AG04450 (cell line): ENCODE results near the gene COBLL1. TPM values are rescaled to one million over a fixed set of nuclear protein-coding genes. Genes with fewer than 3 reads are reported as not detected.

Experiments
- CTCF ChIA-PET: fragments of 300-600, 350-600 bp; formaldehyde crosslinking; extraction: SDS; loops from one replicate; lab custom pipeline; 2022; ENCODE audit warnings: antibody characterized with exemption, inconsistent platforms; lab: Charles Lee
- POLR2A ChIA-PET: fragments of 350-600 bp; formaldehyde crosslinking; extraction: SDS; loops from one replicate; lab custom pipeline; 2021; ENCODE audit warnings: antibody characterized with exemption, inconsistent platforms; lab: Yijun Ruan, JAX
- DNase-seq: peaks from one replicate; pipeline ENCODE4 v3.0.0-alpha.2; 2011; ENCODE audit warnings: low read depth, low spot score
- H3K27ac ChIP-seq: one replicate; pipeline ENCODE4 v1.5.1; 2012; ENCODE audit warnings: low read depth, low read length, control low read depth
- H3K27me3 ChIP-seq: one replicate; pipeline ENCODE4 v1.6.0; 2012; ENCODE audit warnings: low read length; ENCODE audit not compliant: control insufficient read depth, insufficient read depth
- H3K4me3 ChIP-seq: 2 replicates; pipeline ENCODE4 v1.5.1; 2011; ENCODE audit warnings: mild to moderate bottlenecking, low read depth, low read length, control low read depth
- H3K9me3 ChIP-seq: 2 replicates; pipeline ENCODE4 v1.5.1; 2012; ENCODE audit warnings: low read length; ENCODE audit not compliant: control insufficient read depth, insufficient read depth
- polyA plus RNA-seq: library from polyadenylated mRNA; depleted of rRNA; stranded (reverse); fragments of >200 nt; gene quantifications from 2 replicates; pipeline ENCODE4 v1.2.3, GENCODE V29; 2011
- TF ChIP-seq, protein P1 (sequence below): IDR thresholded peaks from 2 replicates; pipeline ENCODE4 v1.5.1; 2011; ENCODE audit warnings: low read depth, low read length, control low read depth, inconsistent platforms

COBLL1 gene
- polyA plus RNA-seq, 1 experiment, result 0.79 TPM

DNA sequence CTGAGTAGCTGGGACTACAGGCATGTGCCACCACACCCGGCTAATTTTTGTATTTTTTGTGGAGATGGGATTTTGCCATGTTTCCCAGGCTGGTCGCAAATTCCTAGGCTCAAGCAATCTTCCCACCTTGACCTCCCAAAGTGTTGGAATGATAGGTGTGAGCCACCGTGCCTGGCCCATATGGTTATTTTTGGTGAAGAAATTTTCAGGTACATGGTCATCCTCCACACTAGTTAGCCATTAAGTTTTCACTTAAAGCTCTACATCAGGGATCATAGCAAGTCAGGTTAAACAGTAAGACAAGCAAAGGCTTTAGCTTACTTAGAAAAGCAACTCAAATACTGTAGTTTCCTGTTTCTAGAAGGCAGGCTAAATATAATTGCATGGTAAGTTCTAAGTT is 116.1 kb downstream of the COBLL1 start:
- H3K27me3 ChIP-seq, result no peaks in the 10 kb centered on the region
- ChIA-PET POLR2A (no interaction called here), CTCF (interaction anchor here (0.6 kb wide), 1 partner anchor 478 kb away, joined by 3 read pairs; the partner anchor contains the start of gene SCN3A)
- DNase-seq, result no peak
- TF ChIP-seq, protein P1, sequence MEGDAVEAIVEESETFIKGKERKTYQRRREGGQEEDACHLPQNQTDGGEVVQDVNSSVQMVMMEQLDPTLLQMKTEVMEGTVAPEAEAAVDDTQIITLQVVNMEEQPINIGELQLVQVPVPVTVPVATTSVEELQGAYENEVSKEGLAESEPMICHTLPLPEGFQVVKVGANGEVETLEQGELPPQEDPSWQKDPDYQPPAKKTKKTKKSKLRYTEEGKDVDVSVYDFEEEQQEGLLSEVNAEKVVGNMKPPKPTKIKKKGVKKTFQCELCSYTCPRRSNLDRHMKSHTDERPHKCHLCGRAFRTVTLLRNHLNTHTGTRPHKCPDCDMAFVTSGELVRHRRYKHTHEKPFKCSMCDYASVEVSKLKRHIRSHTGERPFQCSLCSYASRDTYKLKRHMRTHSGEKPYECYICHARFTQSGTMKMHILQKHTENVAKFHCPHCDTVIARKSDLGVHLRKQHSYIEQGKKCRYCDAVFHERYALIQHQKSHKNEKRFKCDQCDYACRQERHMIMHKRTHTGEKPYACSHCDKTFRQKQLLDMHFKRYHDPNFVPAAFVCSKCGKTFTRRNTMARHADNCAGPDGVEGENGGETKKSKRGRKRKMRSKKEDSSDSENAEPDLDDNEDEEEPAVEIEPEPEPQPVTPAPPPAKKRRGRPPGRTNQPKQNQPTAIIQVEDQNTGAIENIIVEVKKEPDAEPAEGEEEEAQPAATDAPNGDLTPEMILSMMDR, result no peak
- no peak overlapping the region for H3K27ac ChIP-seq
- H3K4me3 ChIP-seq, result no peak overlapping the region
- H3K9me3 ChIP-seq, result no peaks in the 10 kb centered on the region

DNA sequence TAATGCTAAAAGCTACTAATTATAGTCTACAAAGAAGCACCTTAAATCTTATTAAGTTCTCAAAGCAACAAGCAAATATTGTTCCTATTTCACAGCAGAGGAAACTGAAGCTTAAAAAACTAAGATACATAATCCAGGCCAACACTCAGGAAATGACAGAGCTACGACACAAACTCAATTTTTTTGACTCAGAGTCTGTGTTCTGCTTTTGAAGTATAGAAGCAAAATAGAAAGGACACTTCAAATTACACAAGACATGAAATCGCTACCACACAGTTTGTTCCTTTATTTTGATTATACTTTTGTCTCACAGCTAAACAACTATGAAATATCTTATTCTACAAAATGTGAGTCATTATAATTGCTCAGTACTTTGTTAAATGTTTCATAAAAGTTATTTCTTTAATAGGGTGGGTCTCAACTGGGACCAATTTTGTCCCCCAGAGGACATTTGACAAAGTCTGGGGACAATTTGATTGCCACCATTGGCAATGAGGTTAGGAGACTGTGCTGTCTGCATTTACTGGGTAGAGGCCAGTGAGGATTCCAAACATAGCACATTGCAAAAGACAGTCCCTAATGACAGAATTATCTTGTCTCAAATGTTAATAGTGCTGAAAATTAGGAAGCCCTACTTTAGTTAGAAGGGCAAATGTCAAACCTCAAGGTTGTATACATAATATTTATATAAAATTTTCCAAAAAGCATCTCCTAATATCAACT is 118.8 kb downstream of the COBLL1 start:
- TF ChIP-seq, protein P1, result no peak
- H3K27ac ChIP-seq, result no peak overlapping the region
- DNase-seq, result no peak
- no peak overlapping the region for H3K4me3 ChIP-seq
- ChIA-PET CTCF (interaction anchor here (1.1 to 1.4 kb wide), 2 partner anchors 162 to 166 kb away, joined by 3 to 9 read pairs; no protein-coding TSS in a partner anchor), POLR2A (no interaction called here)
- no peaks in the 10 kb centered on the region for H3K9me3 ChIP-seq
- no peaks in the 10 kb centered on the region for H3K27me3 ChIP-seq

DNA sequence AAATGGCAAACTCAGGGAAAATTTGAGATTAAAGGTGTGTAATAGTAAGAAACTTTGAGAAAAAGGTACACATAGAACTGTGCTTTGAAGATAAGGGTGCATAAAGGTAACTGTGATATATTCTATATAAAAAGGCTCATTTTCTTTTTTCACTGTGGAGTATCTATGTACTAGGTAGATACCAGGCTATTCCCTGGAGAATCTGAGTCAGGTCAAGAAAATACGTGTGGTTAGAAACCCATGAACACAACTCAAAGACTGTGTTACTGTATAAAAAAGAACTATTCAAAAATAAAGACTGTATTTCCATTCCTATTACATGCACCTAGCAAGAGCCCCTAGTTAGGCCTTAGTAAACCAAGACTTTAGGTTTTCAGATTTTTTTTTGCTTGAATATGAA is 120.2 kb downstream of the COBLL1 start:
- Histone ChIP-seq H3K9me3 (no peaks in the 10 kb centered on the region), H3K27me3 (no peaks in the 10 kb centered on the region), H3K4me3 (no peak overlapping the region), H3K27ac (no peak overlapping the region)
- TF ChIP-seq, protein P1, result no peak
- DNase-seq, result no peak
- ChIA-PET POLR2A (no interaction called here), CTCF (no interaction called here)

DNA sequence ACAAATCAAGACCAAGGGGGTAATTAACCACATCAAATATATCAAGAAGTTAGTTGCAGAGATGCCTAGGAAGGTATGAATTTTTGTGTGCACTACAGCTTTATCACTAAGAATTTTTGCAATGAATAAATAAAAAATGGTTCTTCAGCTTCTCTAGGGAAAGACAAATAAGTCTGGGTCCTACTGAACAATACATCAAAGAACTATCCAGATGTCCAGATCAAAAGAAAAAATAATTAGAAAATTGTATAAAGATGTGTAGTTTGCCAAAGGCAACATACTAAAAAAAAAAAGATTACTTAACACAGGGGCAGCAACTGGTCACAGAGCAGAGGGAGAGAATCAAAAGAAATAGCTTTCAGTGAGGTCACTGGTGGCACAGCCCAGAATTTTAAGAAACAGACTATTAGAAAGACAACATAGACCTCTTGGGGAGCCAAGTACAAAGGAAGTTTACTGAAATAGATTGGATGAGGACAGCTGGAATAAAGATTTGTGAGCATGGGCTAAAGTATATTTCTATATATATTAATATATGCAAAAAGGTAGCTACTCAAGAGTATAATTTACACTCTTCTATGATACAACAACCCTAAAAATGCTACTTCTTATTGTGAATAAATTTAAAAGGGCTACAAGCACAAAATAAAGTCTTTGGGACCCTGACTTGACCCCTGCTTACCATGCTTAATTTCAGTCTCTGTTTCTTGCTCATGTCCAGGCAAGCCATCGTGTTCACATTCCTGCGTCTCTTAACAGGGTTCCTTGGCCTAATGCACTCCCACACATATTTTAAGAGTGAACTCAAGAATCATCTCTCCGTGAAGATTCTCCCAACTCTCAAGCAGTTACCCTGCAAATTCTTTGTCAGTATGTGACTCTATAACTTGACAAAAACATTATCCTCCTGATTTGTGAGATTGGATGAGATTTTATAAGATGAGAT is 121.4 kb downstream of the COBLL1 start:
- ChIA-PET CTCF (interaction anchor here (0.9 to 2.5 kb wide), 3 partner anchors 159 to 519 kb away, joined by 3 to 35 read pairs (median 7); partner anchors contain the start of gene SCN2A), POLR2A (no interaction called here)
- H3K27me3 ChIP-seq, result no peaks in the 10 kb centered on the region
- TF ChIP-seq, protein P1, result no peak
- H3K9me3 ChIP-seq, result no peaks in the 10 kb centered on the region
- DNase-seq, result no peak
- no peak overlapping the region for H3K4me3 ChIP-seq
- H3K27ac ChIP-seq, result no peak overlapping the region
